HepG2 (cell line): ENCODE results near the gene OASL. TPM values are rescaled to one million over a fixed set of nuclear protein-coding genes. Genes with fewer than 3 reads are reported as not detected.
A peak's percentile ranks its signal among the peaks of the same experiment; 100 is the strongest.

Experiments used
- ATAC-seq: fragments of 200-7000 bp; cut with Tn5 transposase; 3 replicates; pipeline ENCODE4 v1.9.1; 2020; ENCODE audit warnings: mild to moderate bottlenecking, moderate library complexity
- BruUV-seq: library from RNA; stranded (reverse); fragments of 400-500 nt; replicated peaks from 2 replicates; lab custom pipeline; 2021; lab: Mats Ljungman, UMichigan
- CTCF ChIA-PET: fragments of 300-600 bp; formaldehyde crosslinking; extraction: SDS; loops from one replicate; lab custom pipeline; 2021; ENCODE audit warnings: low total read pairs, inconsistent platforms, low intra/inter-chr PET ratio; lab: Yijun Ruan, JAX
- POLR2A ChIA-PET: fragments of 350-600 bp; sonication (Branson Sonifier 250); formaldehyde crosslinking; loops from one replicate; lab custom pipeline; 2020; ENCODE audit warnings: antibody characterized with exemption, inconsistent platforms; lab: Yijun Ruan, JAX
- DNase-seq: peaks from one replicate; pipeline ENCODE4 v3.0.0-alpha.2; 2015; ENCODE audit warnings: low spot score
- FAIRE-seq: peaks from 3 replicates; lab custom pipeline; 2011; peaks lifted over from hg19 to GRCh38; lab: Jason Lieb, UNC
- H2AFZ ChIP-seq: one replicate; pipeline ENCODE4 v1.6.1; 2011; ENCODE audit warnings: low read length, inconsistent platforms
- H3K27ac ChIP-seq: fragments of 300-600 bp; 3 replicates; pipeline ENCODE4 v1.8.0; 2011; ENCODE audit warnings: mixed run types, mild to moderate bottlenecking, mixed read lengths, low read length, inconsistent platforms; ENCODE audit not compliant: insufficient read depth; ENCODE audit errors: extremely low read length
- H3K27me3 ChIP-seq, 2 experiments: fragments of 200-600 bp in 1 of 2; 2 replicates in 1 of 2; 3 replicates in 1 of 2; pipeline versions ENCODE4 v1.6.0 to v1.8.0; 2011; ENCODE audit warnings: low read length in 2 of 2, mild to moderate bottlenecking in 2 of 2, moderate library complexity in 2 of 2, inconsistent platforms in 1 of 2; ENCODE audit not compliant: insufficient read depth in 2 of 2, control insufficient read depth in 1 of 2
- H3K36me3 ChIP-seq, 2 experiments: fragments of 200-600 bp in 1 of 2; replicated peaks in 1 of 2; 2 replicates in 1 of 2; 3 replicates in 1 of 2; pipeline versions ENCODE4 v1.5.1 to v1.8.0; 2011; ENCODE audit warnings: low read length in 2 of 2, inconsistent platforms in 1 of 2; ENCODE audit not compliant: insufficient read depth in 2 of 2, control insufficient read depth in 1 of 2
- H3K4me1 ChIP-seq: 2 replicates; pipeline ENCODE4 v1.5.1; 2012; ENCODE audit warnings: low read length, inconsistent platforms; ENCODE audit not compliant: insufficient read depth
- H3K4me2 ChIP-seq: 2 replicates; pipeline ENCODE4 v1.6.0; 2011; ENCODE audit warnings: low read depth, low read length, inconsistent platforms
- H3K4me3 ChIP-seq, 3 experiments: fragments of 200-600 bp in 1 of 3; sonication (generic), shearing (Covaris generic) in 1 of 3; replicated peaks in 1 of 3; 2 replicates each; pipeline ENCODE4 v1.5.1; 2011 to 2016; ENCODE audit warnings: low read length in 3 of 3, inconsistent platforms in 2 of 3, low read depth in 2 of 3, mild to moderate bottlenecking in 2 of 3, control low read depth in 1 of 3, mixed read lengths in 1 of 3; ENCODE audit not compliant: insufficient read depth in 1 of 3
- H3K79me2 ChIP-seq: one replicate; pipeline ENCODE4 v1.6.1; 2011; ENCODE audit warnings: low read length, inconsistent platforms; ENCODE audit not compliant: insufficient read depth
- H3K9ac ChIP-seq: 2 replicates; pipeline ENCODE4 v1.6.0; 2011; ENCODE audit warnings: mild to moderate bottlenecking, low read depth, low read length, inconsistent platforms; ENCODE audit not compliant: insufficient read depth
- H3K9me3 ChIP-seq: 2 replicates; pipeline ENCODE4 v1.5.1; 2012; ENCODE audit warnings: mild to moderate bottlenecking, low read length
- H4K20me1 ChIP-seq: 2 replicates; pipeline ENCODE4 v1.6.0; 2011; ENCODE audit warnings: inconsistent platforms, mild to moderate bottlenecking, low read length, moderate library complexity; ENCODE audit not compliant: insufficient read depth
- BCL3 ChIP-seq: sonication (generic); formaldehyde crosslinking; IDR thresholded peaks from 2 replicates; pipeline ENCODE4 v1.5.1; 2020; ENCODE audit warnings: mild to moderate bottlenecking, missing genetic modification reagents, moderate library complexity
- DRAP1 ChIP-seq: IDR thresholded peaks from 2 replicates; pipeline ENCODE4 v1.6.1; 2016; ENCODE audit warnings: missing genetic modification reagents, missing compliant biosample characterization
- HNF4G ChIP-seq, 2 experiments: sonication (generic) in 1 of 2; formaldehyde crosslinking in 1 of 2; IDR thresholded peaks; 2 replicates each; pipeline versions ENCODE4 v1.4.0 to v1.6.1; 2011 to 2020; ENCODE audit warnings: borderline replicate concordance in 2 of 2, low read depth in 2 of 2, mild to moderate bottlenecking in 2 of 2, low read length in 1 of 2, missing genetic modification reagents in 1 of 2, moderate library complexity in 1 of 2
- HNRNPL ChIP-seq: fragments of 200-400 bp; formaldehyde crosslinking; IDR thresholded peaks from 2 replicates; pipeline ENCODE4 v1.6.1; 2017; ENCODE audit warnings: mild to moderate bottlenecking, low read depth, low read length
- HNRNPLL ChIP-seq: fragments of 200-400 bp; formaldehyde crosslinking; IDR thresholded peaks from 2 replicates; pipeline ENCODE4 v1.6.1; 2017; ENCODE audit warnings: mild to moderate bottlenecking, low read depth, low read length; ENCODE audit not compliant: poor library complexity, severe bottlenecking
- KMT2B ChIP-seq: IDR thresholded peaks from 2 replicates; pipeline ENCODE4 v1.6.1; 2016; ENCODE audit warnings: missing genetic modification reagents, missing compliant biosample characterization
- MAFF ChIP-seq: IDR thresholded peaks from 2 replicates; pipeline ENCODE4 v1.6.1; 2011; ENCODE audit warnings: low read depth, low read length, improper control_type of control experiment
- NR2F2 ChIP-seq: IDR thresholded peaks from 2 replicates; pipeline ENCODE4 v1.6.1; 2012; ENCODE audit warnings: low read depth, inconsistent platforms, borderline replicate concordance
- POLR2AphosphoS2 ChIP-seq: IDR thresholded peaks from 2 replicates; pipeline ENCODE4 v1.6.1; 2011; ENCODE audit warnings: low read depth, low read length, improper control_type of control experiment
- POLR2AphosphoS5 ChIP-seq: IDR thresholded peaks from 2 replicates; pipeline ENCODE4 v1.6.1; 2012; ENCODE audit warnings: low read depth, low read length
- PTBP1 ChIP-seq: fragments of 200-400 bp; formaldehyde crosslinking; IDR thresholded peaks from 2 replicates; pipeline ENCODE4 v1.6.1; 2018; ENCODE audit warnings: low read length, low read depth; ENCODE audit not compliant: poor library complexity, severe bottlenecking
- RBFOX2 ChIP-seq: fragments of 200-400 bp; formaldehyde crosslinking; IDR thresholded peaks from 2 replicates; pipeline ENCODE4 v1.6.1; 2017; ENCODE audit warnings: low read depth, mild to moderate bottlenecking, low read length
- REPIN1 ChIP-seq: sonication (generic); formaldehyde crosslinking; IDR thresholded peaks from 2 replicates; pipeline ENCODE4 v1.8.0; 2022; ENCODE audit warnings: missing genetic modification reagents, low read depth, mild to moderate bottlenecking, borderline replicate concordance
- SIN3A ChIP-seq: IDR thresholded peaks from 2 replicates; pipeline ENCODE4 v1.6.1; 2011; ENCODE audit warnings: low read depth, mild to moderate bottlenecking, control low read depth, low read length, borderline replicate concordance
- SP2 ChIP-seq: sonication (generic); formaldehyde crosslinking; IDR thresholded peaks from 2 replicates; pipeline ENCODE4 v1.5.1; 2020; ENCODE audit warnings: mild to moderate bottlenecking, missing genetic modification reagents
- ZNF260 ChIP-seq: sonication (generic); formaldehyde crosslinking; IDR thresholded peaks from 2 replicates; pipeline ENCODE4 v1.4.0; 2020; ENCODE audit warnings: missing genetic modification reagents, low read depth, mild to moderate bottlenecking, borderline replicate concordance
- ZNF431 ChIP-seq: sonication (generic); formaldehyde crosslinking; IDR thresholded peaks from 2 replicates; pipeline ENCODE4 v1.9.0; 2022; ENCODE audit warnings: missing genetic modification reagents, low read depth, mild to moderate bottlenecking, borderline replicate concordance
- WGBS: methylation state at CpG from one replicate; pipeline ENCODE4 v1.1.6; 2017; ENCODE audit warnings: low lambda C conversion rate; 5-methylcytosine and 5-hydroxymethylcytosine counted together
- in situ Hi-C: cut with HindIII; loops from 2 replicates; pipeline ENCODE4 v1.10.0; 2017; ENCODE audit warnings: low pct_unique_long_range_greater_than_20kb; ENCODE audit not compliant: extremely low pct_ligation_motif_present
- intact Hi-C: fragments of 100-400 bp; cut with micrococcal nuclease; formaldehyde crosslinking; loops from one replicate; pipeline ENCODE4 v1.10.0; 2022; ENCODE audit not compliant: unreplicated experiment
- polyA plus RNA-seq, 8 experiments: library from polyadenylated mRNA; depleted of rRNA in 3 of 8; stranded (reverse) in 7 of 8; unstranded in 1 of 8; fragments of >200 nt; fragmentation: Illumina TruSeq in 4 of 8; extraction: Trizol in 4 of 8; gene quantifications; 2 replicates each; pipeline versions ENCODE4 v1.2.1 to v1.2.3, GENCODE V29; 2011 to 2016; ENCODE audit warnings: low read depth in 4 of 8, missing spikeins in 1 of 8, mixed read lengths in 1 of 8; ENCODE audit not compliant: insufficient read depth in 1 of 8
- total RNA-seq, 5 experiments: library from RNA; depleted of rRNA; stranded (reverse); fragments of >200 nt; fragmentation: Illumina TruSeq; extraction: Trizol; gene quantifications; 2 replicates each; pipeline ENCODE4 v1.2.3, GENCODE V29; 2016; ENCODE audit warnings: low read depth in 1 of 5

Gene OASL
- total and polyA plus RNA-seq, 2 of the 13 experiments (the other 11 are each of a cell fraction or from before 2014, with no cell fraction given), result 0.11 to 0.22 TPM

- ChIA-PET CTCF (no interaction called here), POLR2A (interaction anchor here (4.8 kb wide), 1 partner anchor 19 kb away, joined by 35 read pairs; the partner anchor contains the start of gene HNF1A)
- TSS peak; percentile 21 for BruUV-seq
- TF ChIP-seq MAFF (no peak), SP2 (CRISPR knock-in tag) (no peak), ZNF431 (CRISPR knock-in tag) (no peak), RBFOX2 (peak; percentile 47; the same call in 1 of the 2 replicates), DRAP1 (no peak), POLR2AphosphoS5 (peak; percentile 35; the same call in 1 of the 2 replicates), POLR2AphosphoS2 (0 out of 2 replicates have a peak, but pooled peaks have one; percentile 55), HNF4G (IDR thresholded peaks at IDR 0.05; ENCODE audit: borderline replicate concordance, low read depth, low read length) (no peak), HNF4G (CRISPR knock-in tag; IDR thresholded peaks at IDR 0.05; ENCODE audit: borderline replicate concordance, low read depth) (no peak), HNRNPL (no peak), ZNF260 (CRISPR knock-in tag) (no peak), BCL3 (CRISPR knock-in tag) (no peak), PTBP1 (no peak), SIN3A (no peak), REPIN1 (CRISPR knock-in tag) (no peak), KMT2B (no peak), HNRNPLL (no peak), NR2F2 (no peak)
- no peak overlapping the region for H2AFZ ChIP-seq
- H3K79me2 ChIP-seq, result no peaks in the 10 kb centered on the region
- H3K4me3 ChIP-seq, result no peak overlapping the region
- no peaks in the 10 kb centered on the region for H3K9me3 ChIP-seq
- in situ Hi-C loops, result no loop called here
- H3K27me3 ChIP-seq, result no peaks in the 10 kb centered on the region
- no peak for ATAC-seq
- 100% methylated on average over 3 of the region's 3 CpGs for WGBS
- no peak for DNase-seq
- no peak overlapping the region for H3K27ac ChIP-seq
- H3K4me2 ChIP-seq, result no peak overlapping the region
- peaks cover 15% of the 10 kb centered on the region; the same call in 1 of the 2 replicates for H3K4me1 ChIP-seq
- H3K9ac ChIP-seq, result no peak overlapping the region
- intact Hi-C loops, result no loop called here
- no peaks in the 10 kb centered on the region for H4K20me1 ChIP-seq
- H3K36me3 ChIP-seq, result peaks cover 60 to 95% of the 10 kb centered on the region in 2 experiments
- no peak for FAIRE-seq
Measured at GRCh38 chr12:120998435-120998834, 40.6 kb downstream of the OASL start.
